RCC 7860 (cell line): ENCODE measurements around the gene CAPN12.
"Not testable (repeated sequence)": the region's sequence is repeated elsewhere in the genome, so short reads cannot be mapped to it uniquely, and the experiment has no call there.

Source experiments
- DNase-seq: peaks from one replicate; pipeline ENCODE4 v3.0.0-alpha.2; 2015; ENCODE audit warnings: low spot score
- FAIRE-seq: peaks from 2 replicates; lab custom pipeline; 2012; peaks lifted over from hg19 to GRCh38; lab: Jason Lieb, UNC

Gene CAPN12

GRCh38 chr19:38744298-38744681 is at the start of gene CAPN12:
CAPN12 (minus strand) TSS chr19:38744474; CDS start chr19:38744165, 309 bp downstream.
- FAIRE-seq (no peak), DNase-seq (no peak)

GRCh38 chr19:38793671-38794070 is 49.4 kb upstream of the CAPN12 start:
- DNase-seq (no peak), FAIRE-seq (no peak)

GRCh38 chr19:38793177-38793576 is 48.9 kb upstream of the CAPN12 start:
- no peak for FAIRE-seq
- no peak for DNase-seq

- FAIRE-seq (no peak), DNase-seq (no peak)
Measured at GRCh38 chr19:38792250-38793111, 48.2 kb upstream of the CAPN12 start.

- not testable (repeated sequence) for DNase-seq, FAIRE-seq
Measured at GRCh38 chr19:38791451-38792064, 47.3 kb upstream of the CAPN12 start.

GRCh38 chr19:38790507-38791403 is 46.5 kb upstream of the CAPN12 start:
- DNase-seq, FAIRE-seq: not testable (repeated sequence)

GRCh38 chr19:38788478-38789243 is 44.4 kb upstream of the CAPN12 start, which contains the start of gene LGALS7B:
LGALS7B (plus strand) TSS chr19:38789200; CDS start chr19:38789227, 27 bp downstream.
- FAIRE-seq: no peak
- DNase-seq: no peak

GRCh38 chr19:38786572-38787265 is 42.4 kb upstream of the CAPN12 start:
- FAIRE-seq (no peak), DNase-seq (no peak)

- FAIRE-seq, DNase-seq: not testable (repeated sequence)
Measured at GRCh38 chr19:38786061-38786460, 41.8 kb upstream of the CAPN12 start.

- no peak for FAIRE-seq
- DNase-seq: no peak
Measured at GRCh38 chr19:38785187-38785699, 41.0 kb upstream of the CAPN12 start.

- DNase-seq (no peak), FAIRE-seq (no peak)
Measured at GRCh38 chr19:38784224-38784623, 40.0 kb upstream of the CAPN12 start.

GRCh38 chr19:38782212-38782611 is 37.9 kb upstream of the CAPN12 start:
- not testable (repeated sequence) for FAIRE-seq, DNase-seq

- FAIRE-seq (no peak), DNase-seq (no peak)
Measured at GRCh38 chr19:38781058-38781457, 36.8 kb upstream of the CAPN12 start.

- DNase-seq: no peak
- no peak for FAIRE-seq
Measured at GRCh38 chr19:38780443-38780842, 36.2 kb upstream of the CAPN12 start.

GRCh38 chr19:38778733-38779132 is 34.5 kb upstream of the CAPN12 start:
- FAIRE-seq (no peak), DNase-seq (no peak)

GRCh38 chr19:38774181-38774950 is 30.1 kb upstream of the CAPN12 start:
- DNase-seq: no peak
- FAIRE-seq: no peak

GRCh38 chr19:38773469-38774177 is 29.3 kb upstream of the CAPN12 start, which contains the start of gene LGALS7:
LGALS7 (minus strand) TSS chr19:38773517; CDS start chr19:38773492, 25 bp downstream.
- FAIRE-seq (no peak), DNase-seq (no peak)

- FAIRE-seq, DNase-seq: not testable (repeated sequence)
Measured at GRCh38 chr19:38771569-38771968, 27.3 kb upstream of the CAPN12 start.
